HG03139 (cell line): ENCODE measurements around the gene TRIM62.

Source experiments
- ATAC-seq: cut with Tn5 transposase; IDR thresholded peaks from one replicate; pipeline ENCODE4 v1.9.1; 2021; ENCODE audit not compliant: unreplicated experiment

TRIM62 gene

DNA sequence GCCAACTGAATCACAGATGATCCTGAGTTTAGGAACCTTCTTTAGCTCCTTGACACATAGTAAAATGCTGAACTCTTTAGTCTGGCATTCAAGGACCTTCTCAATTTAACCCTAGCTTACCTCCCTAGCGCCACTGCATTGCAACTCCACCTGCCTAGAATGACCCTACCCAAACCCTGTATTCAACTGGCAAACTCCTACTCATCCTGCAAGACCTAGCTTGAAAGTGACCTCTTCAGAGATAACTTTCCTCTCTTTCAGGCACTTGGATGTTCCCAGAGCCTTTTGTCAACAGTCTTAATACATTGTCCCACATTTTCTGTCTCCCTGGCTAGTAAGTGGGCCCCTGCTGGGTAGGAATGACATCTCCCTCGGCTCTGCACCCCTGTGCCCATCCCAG, 19.7 kb downstream of the TRIM62 start:
- ATAC-seq: no peak

GRCh38 chr1:33161061-33161681, 20.7 kb downstream of the TRIM62 start:
- no peak for ATAC-seq

DNA sequence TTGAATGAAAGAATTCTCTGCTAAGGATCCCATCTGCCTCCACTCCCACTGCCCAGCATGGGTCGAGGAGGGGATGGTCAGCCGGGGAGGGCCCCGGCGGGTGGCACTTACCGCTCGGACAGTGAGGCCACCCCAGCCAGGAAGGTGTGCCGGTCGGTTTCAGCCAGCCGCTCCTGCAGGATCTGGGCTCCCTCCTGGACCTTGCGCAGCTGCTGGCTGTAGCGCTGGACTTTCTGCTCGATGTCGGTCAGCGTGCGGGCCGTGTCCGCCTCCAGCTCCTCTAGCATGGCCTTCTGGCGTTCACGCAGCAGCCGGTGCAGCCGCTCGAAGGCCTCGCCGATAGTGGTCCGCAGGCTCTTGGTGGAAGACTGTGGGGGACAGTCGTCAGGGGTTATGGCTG, 22.3 kb downstream of the TRIM62 start:
- no peak for ATAC-seq

DNA sequence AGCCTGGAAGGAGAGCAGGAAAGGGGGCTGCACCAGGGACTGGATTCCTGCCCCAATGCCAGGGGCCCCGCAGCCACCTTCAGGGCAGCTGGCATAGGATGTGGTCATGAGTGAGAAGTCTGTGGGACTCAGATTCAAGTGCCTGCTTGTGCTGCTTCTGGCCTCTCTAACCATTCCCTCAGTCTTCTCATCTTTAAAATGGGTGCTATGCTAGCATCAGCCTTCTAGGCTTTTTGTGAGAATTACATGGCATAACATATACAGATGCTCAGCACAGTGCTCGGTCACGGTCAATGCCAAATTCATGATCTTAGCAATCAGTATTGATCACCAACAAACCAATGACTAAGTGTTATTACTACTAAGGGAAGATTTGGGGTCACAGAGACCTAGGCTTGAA, 23.5 kb downstream of the TRIM62 start:
- no peak for ATAC-seq

DNA sequence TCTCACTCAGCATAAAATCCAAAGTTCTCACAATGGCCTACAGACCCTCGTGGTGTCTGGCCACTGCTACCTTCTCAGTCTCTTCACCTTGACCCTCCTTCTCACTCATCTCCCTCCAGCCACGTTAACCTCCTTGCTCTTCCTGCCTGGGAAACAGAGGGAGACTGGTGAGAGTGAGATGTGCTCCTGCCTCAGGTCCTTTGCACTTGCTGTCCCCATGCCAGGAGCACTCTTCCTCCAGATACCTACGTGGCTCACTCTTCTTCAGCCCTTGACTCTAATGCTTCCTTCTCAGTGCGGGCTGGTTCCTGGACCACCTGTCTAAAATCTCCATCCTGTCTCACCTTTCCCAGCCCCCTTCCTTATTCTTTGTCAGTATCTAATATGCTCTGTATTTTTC, 24.7 kb downstream of the TRIM62 start:
- no peak for ATAC-seq

GRCh38 chr1:33155877-33156538, 25.8 kb downstream of the TRIM62 start:
- ATAC-seq: no peak

GRCh38 chr1:33153650-33154049, 28.2 kb downstream of the TRIM62 start:
- ATAC-seq: no peak

GRCh38 chr1:33152685-33153432, 29.0 kb downstream of the TRIM62 start:
- no peak for ATAC-seq

DNA sequence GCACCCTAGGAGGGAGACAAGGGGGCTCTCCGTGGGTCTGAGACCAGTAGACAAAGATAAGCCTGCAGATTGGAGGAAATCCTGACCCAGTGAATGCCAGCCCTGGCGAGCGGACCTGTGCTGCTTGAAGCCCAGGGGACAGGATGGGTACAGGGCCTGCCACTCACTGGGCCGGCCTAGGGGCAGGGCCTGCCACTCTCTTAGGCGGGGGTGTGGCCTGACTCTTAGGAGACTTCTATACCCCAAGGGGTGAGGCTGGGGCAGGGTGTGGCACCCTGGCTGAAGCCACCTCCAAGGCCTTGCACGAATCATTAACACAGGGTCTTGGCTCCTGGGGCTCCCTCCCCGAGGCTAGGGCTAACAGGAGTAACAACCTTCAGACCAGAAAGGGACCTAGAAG, 30.7 kb downstream of the TRIM62 start:
- no peak for ATAC-seq

- ATAC-seq: no peak
Measured at GRCh38 chr1:33150522-33150921, 31.3 kb downstream of the TRIM62 start.

GRCh38 chr1:33149453-33150190, 32.2 kb downstream of the TRIM62 start:
- ATAC-seq: no peak

DNA sequence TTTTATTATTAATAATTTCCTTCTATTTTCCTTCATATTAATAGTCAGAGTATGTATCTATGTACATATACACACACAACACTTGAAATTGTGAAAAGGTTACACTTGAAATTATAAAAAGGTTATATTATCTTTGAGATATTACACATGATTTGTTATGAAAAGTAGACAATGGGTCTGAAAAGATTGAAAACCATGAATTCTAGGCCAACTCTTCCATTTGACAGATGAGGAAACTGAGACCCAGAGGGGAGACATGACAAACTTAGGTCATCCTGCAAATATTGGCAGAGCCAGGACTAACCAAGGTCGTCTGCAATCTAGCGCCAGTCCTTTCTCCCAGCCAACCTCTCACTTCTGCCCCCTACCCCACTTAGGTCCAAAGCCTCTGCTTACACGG, 33.2 kb downstream of the TRIM62 start:
- ATAC-seq: no peak

DNA sequence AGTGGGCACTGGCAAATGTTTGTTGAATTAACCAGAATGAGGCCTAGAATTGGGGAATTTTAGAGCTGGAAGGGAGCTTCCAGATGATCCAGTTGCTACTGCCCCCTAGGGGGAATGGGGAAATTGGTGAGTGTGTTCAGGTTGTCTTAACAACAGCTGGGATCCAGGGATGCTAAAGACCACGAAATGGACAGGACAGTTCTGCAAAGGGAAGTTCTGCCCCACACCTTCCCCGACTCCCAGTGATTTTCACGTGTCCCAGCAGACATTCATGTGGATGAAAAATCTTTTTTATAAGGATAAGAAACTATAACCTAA, 33.9 kb downstream of the TRIM62 start:
- ATAC-seq: no peak

DNA sequence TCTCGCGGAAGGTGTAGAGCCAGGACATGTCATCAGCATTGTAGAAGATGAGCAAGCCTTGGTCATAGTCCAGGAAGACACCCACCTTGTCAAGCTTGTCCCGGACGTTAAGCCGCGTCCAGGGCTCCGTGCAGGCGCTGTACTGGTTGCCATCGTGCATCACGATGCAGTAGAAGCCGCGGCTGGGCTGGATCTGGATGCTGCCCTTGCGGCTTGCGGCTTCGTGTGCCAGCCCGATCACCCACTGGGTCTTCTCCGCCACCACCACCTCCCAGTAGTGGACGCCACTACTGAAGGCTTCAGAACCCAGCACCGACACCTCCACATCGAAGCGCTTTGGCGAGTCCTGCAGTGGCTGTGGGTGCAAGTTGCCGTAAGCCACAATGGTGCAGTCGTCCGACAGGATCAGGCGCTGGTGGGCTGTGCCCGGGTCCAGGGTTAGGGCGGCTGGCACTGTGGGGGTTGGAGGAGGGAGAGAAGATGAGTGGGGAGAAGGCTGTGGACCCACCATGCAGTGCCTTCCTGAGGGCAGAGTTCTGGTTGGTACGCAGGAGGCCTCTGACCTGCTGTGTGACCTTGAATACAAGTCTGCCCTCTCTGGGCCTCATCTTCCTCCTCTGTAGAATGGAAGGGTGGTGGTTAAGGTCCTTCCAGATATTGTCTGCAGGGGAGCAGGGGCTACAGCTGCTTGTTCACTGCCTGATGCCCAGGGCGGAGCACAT, 34.4 kb downstream of the TRIM62 start:
- no peak for ATAC-seq

- no peak for ATAC-seq
Measured at GRCh38 chr1:33146003-33146402, 35.8 kb downstream of the TRIM62 start.

DNA sequence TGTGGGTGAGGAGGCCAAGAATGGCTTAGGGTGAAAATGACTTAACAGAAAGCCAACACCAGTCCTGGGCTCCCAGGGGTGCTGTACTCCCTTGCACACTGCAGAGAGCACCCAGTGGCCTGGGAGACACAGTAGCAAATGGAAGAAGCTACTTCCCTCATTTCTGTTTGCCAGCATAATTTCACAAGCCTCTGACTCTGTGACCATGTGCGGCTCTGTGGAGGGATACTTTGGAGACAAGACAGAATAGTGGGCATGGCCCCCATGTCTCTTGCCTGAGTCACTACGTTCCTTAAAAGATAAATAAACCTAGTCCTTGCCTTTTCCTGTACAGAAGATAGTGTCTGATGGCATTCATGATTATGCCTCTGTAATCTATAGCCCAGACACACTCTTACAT, 38.1 kb downstream of the TRIM62 start:
- ATAC-seq: no peak

- ATAC-seq: no peak
Measured at GRCh38 chr1:33143176-33143575, 38.7 kb downstream of the TRIM62 start.

DNA sequence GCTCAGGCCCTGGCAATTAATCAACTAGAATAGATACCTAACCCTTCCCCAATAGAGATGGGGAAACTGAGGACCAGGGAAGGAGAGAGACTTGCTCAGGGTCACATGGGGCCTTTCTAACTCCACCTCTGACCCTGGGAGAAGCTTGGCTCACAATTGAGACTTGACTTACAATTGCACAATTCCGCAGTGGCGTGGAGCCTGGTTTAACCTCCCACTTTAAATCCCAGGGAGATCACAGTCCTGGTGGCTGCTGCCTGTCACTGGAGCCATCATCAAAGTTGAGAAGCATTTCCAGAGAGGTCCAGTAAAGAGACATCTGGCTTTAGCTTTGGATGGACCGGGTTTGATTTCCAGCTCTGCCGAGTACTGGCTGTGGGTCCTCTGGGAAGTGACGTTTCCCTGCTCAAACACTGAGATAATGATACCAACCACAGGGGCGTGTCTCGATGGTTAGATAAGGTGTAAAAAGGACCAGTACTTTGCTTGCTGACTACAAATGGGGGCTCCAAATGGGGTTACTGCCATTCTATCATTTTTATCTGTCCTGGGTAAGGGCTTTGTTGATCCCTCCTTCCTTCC, 39.3 kb downstream of the TRIM62 start:
- no peak for ATAC-seq

- ATAC-seq: no peak
Measured at GRCh38 chr1:33141781-33142180, 40.1 kb downstream of the TRIM62 start.

GRCh38 chr1:33141216-33141615, 40.6 kb downstream of the TRIM62 start:
- no peak for ATAC-seq
